Stimulated activated naive CD8-positive, alpha-beta T cell treated with anti-CD3 and anti-CD28 coated beads, Interleukin-15, amount 100 ng/mL, for 72 hours (primary cell): ENCODE results near the gene HIF1A.

Source experiments
- ATAC-seq: fragments of 150-1000 bp; cut with Tn5 transposase; 2 replicates; pipeline ENCODE4 v1.10.0; 2021; ENCODE audit warnings: mild to moderate bottlenecking, moderate library complexity
- DNase-seq, 2 donors: peaks; one replicate each; pipeline ENCODE4 v3.0.0; 2021 to 2022
- H3K27ac Mint-ChIP-seq, 2 donors: one replicate each; pipeline ENCODE4 v1.8.0; 2022; ENCODE audit warnings: mild to moderate bottlenecking in 2 of 2, mixed read lengths in 2 of 2, moderate library complexity in 2 of 2
- H3K27me3 Mint-ChIP-seq: one replicate; pipeline ENCODE4 v1.8.0; 2022; ENCODE audit warnings: mixed read lengths
- H3K4me1 Mint-ChIP-seq: one replicate; pipeline ENCODE4 v1.8.0; 2022; ENCODE audit warnings: mild to moderate bottlenecking, mixed read lengths
- H3K4me3 Mint-ChIP-seq, 2 donors: one replicate each; pipeline ENCODE4 v1.8.0; 2022; ENCODE audit warnings: mild to moderate bottlenecking in 2 of 2, mixed read lengths in 2 of 2, moderate library complexity in 1 of 2
- H3K9me3 Mint-ChIP-seq, 2 donors: one replicate each; pipeline ENCODE4 v1.8.0; 2022; ENCODE audit warnings: mixed read lengths in 2 of 2

HIF1A gene

GRCh38 chr14:61712137-61712536 is 16.8 kb downstream of the HIF1A start:
- no peak for DNase-seq
- peak; percentile 42 for ATAC-seq
- peaks cover 82% of the 10 kb centered on the region for H3K4me1 Mint-ChIP-seq
- no peak overlapping the region for H3K27ac Mint-ChIP-seq
- H3K27me3 Mint-ChIP-seq: no peaks in the 10 kb centered on the region
- H3K9me3 Mint-ChIP-seq: no peaks in the 10 kb centered on the region
- H3K4me3 Mint-ChIP-seq: peak overlapping the region; percentile 2 to 46

DNA sequence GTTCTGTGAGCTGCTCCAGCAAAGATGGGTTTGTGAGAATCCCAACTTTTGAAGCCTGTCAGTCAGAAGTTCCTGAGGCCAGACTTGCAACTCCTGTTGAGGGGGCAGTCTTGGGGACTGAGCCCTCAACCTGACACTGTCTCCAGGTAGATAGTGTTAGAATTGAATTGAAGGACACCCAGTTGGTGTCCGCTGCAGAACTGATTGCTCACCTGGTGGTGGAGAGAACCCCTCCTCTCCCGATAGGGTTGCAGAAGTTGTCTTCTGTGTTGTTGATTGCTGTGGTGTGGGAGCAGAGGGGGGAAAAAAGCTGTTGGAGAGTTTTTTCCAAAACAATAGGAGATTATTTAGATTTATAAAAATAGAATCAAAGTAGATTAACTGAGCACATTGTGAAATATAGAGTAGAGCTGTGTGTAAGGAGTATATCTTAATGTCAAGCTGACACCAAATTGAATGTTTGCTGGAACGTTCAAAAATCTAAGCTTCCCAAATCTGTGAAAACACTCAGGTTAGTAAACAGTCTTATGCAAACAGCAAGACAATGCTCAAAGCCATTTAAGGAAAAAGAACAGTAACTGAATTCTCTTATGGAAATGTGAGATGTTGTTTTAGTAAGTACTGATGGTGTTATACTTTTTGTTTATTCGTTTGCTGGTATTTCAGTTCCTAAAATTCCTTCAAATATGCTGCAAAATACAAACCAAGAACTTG is 18.6 kb downstream of the HIF1A start:
- no peaks in the 10 kb centered on the region for H3K27me3 Mint-ChIP-seq
- H3K4me3 Mint-ChIP-seq: peak overlapping the region in 1 of 2 donors; percentile 31
- ATAC-seq (no peak), DNase-seq (no peak)
- peaks cover 90% of the 10 kb centered on the region for H3K4me1 Mint-ChIP-seq
- H3K27ac Mint-ChIP-seq: no peak overlapping the region
- H3K9me3 Mint-ChIP-seq: no peaks in the 10 kb centered on the region

DNA sequence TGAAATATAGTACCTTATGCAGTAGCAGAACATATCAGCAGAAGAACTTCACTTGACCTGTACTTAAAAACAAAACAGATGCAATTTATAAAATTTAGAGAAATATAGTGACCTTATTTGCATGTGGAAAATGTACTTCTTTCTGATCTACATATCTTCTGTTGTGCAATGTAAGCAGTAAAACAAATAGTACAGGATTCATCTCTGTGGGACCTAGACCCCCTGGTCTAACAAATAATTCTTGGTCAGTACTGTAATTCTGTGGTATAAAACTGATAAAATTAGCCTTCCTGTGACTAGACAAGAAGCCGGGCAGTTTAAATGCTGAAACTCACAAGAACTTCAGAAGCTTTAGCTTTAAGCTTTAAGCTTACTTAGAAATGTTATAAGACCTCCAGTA is 21.6 kb downstream of the HIF1A start:
- Mint-ChIP-seq H3K27ac (no peak overlapping the region), H3K27me3 (no peaks in the 10 kb centered on the region)

GRCh38 chr14:61718039-61718438 is 22.7 kb downstream of the HIF1A start:
- Mint-ChIP-seq H3K9me3 (no peaks in the 10 kb centered on the region), H3K27me3 (no peaks in the 10 kb centered on the region), H3K4me3 (peak overlapping the region; percentile 8 to 51), H3K27ac (no peak overlapping the region), H3K4me1 (peaks cover 74% of the 10 kb centered on the region)
- no peak for DNase-seq
- no peak for ATAC-seq

More for the DNA sequence above, 21.6 kb downstream of the HIF1A start:
- DNase-seq: no peak
- H3K4me1 Mint-ChIP-seq: peaks cover 84% of the 10 kb centered on the region
- H3K9me3 Mint-ChIP-seq: no peaks in the 10 kb centered on the region
- peak overlapping the region in 1 of 2 donors; percentile 55 for H3K4me3 Mint-ChIP-seq
- no peak for ATAC-seq

GRCh38 chr14:61719344-61720293 is 24.3 kb downstream of the HIF1A start:
- peak overlapping the region; percentile 37 to 50 for H3K27ac Mint-ChIP-seq
- peak; percentile 75 for ATAC-seq
- peaks cover 69% of the 10 kb centered on the region for H3K4me1 Mint-ChIP-seq
- H3K9me3 Mint-ChIP-seq: no peaks in the 10 kb centered on the region
- DNase-seq: no peak
- H3K4me3 Mint-ChIP-seq: peak overlapping the region; percentile 57 to 69
- H3K27me3 Mint-ChIP-seq: no peaks in the 10 kb centered on the region

- Mint-ChIP-seq H3K4me1 (peaks cover 68% of the 10 kb centered on the region), H3K4me3 (peak overlapping the region; percentile 50 to 64), H3K27ac (peak overlapping the region; percentile 37 to 50), H3K27me3 (no peaks in the 10 kb centered on the region), H3K9me3 (no peaks in the 10 kb centered on the region)
- no peak for ATAC-seq
- no peak for DNase-seq
Observed at GRCh38 chr14:61720294-61720661, 25.0 kb downstream of the HIF1A start.

GRCh38 chr14:61720741-61721140 is 25.4 kb downstream of the HIF1A start:
- DNase-seq (no peak), ATAC-seq (no peak)
- Mint-ChIP-seq H3K4me1 (peaks cover 64% of the 10 kb centered on the region), H3K9me3 (no peaks in the 10 kb centered on the region), H3K4me3 (peak overlapping the region in 1 of 2 donors; percentile 44), H3K27me3 (no peaks in the 10 kb centered on the region), H3K27ac (no peak overlapping the region)

- ATAC-seq (no peak), DNase-seq (no peak)
- Mint-ChIP-seq H3K4me3 (no peak overlapping the region), H3K27ac (peak overlapping the region in 1 of 2 donors; percentile 42), H3K9me3 (no peaks in the 10 kb centered on the region), H3K27me3 (no peaks in the 10 kb centered on the region), H3K4me1 (peaks cover 63% of the 10 kb centered on the region)
Observed at GRCh38 chr14:61724133-61724532, 28.8 kb downstream of the HIF1A start.

DNA sequence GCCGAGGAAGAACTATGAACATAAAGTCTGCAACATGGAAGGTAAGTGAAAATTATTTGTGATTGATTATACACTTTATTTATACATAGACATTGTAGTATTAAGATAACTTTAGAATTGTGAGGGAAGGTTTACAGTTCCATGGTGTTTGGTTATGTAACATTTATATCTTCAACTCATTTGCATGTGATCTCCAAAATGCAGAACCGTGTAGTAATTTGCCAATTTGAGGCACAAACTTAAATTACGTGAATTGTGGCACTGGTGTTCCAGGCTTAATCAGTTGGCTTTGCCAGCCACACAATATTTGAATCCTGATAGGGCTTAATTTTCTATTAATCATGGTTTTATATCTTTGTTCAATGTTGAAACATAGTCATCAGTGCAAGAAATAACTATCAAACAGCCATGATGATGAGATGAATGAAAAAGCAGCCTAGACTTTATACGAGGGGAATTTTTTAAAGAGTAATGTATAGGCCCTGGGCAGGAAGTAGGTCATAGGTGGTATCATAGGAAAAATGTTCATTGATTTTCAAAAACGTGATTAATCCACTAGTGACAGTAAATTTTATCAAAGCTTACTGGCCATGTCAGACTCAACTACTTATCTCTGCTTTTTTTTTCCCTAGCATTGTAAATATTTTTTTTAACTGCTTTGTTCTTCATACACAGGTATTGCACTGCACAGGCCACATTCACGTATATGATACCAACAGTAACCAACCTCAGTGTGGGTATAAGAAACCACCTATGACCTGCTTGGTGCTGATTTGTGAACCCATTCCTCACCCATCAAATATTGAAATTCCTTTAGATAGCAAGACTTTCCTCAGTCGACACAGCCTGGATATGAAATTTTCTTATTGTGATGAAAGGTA is 31.7 kb downstream of the HIF1A start:
- Mint-ChIP-seq H3K9me3 (no peaks in the 10 kb centered on the region), H3K27ac (peak overlapping the region in 1 of 2 donors; percentile 42), H3K4me3 (no peak overlapping the region), H3K27me3 (no peaks in the 10 kb centered on the region), H3K4me1 (peaks cover 56% of the 10 kb centered on the region)
- ATAC-seq (peak; percentile 90), DNase-seq (peak in 1 of 2 donors; percentile 26)

DNA sequence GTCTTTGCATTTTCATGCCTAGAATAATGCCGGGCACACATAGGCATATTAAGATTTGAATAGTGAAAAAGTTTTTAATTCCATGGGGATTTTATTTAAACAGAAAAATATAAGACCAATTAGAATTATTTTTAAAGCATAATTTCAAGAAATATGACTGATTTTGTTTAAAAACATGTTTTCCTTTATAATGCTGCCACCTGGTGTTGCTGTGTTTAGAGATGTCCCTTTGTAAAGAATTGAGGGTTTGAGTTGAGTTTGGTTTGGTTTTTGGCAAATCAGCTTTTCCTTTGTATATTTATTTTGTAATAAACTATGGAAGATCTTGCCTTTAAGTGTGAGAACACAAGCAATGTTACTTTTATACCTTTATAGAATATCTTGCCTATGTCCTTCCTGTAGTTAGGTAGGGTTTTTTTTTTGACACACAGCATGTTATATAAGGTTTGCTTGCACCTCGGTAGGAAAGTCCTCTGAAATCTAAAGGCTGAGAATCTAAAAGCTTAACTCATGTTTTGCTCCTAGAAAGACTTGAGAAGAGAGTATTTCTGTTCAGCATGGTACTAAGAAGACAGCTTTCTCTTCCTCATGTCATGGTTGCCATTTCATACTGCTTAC is 35.6 kb downstream of the HIF1A start:
- ATAC-seq (no peak), DNase-seq (no peak)
- Mint-ChIP-seq H3K27ac (peak overlapping the region in 1 of 2 donors; percentile 13), H3K4me3 (no peak overlapping the region), H3K4me1 (peaks cover 47% of the 10 kb centered on the region), H3K9me3 (no peaks in the 10 kb centered on the region), H3K27me3 (no peaks in the 10 kb centered on the region)

GRCh38 chr14:61733972-61734371 is 38.7 kb downstream of the HIF1A start:
- no peak overlapping the region for H3K27ac Mint-ChIP-seq
- no peaks in the 10 kb centered on the region for H3K27me3 Mint-ChIP-seq
- no peak overlapping the region for H3K4me3 Mint-ChIP-seq
- ATAC-seq (no peak), DNase-seq (no peak)
- no peaks in the 10 kb centered on the region for H3K9me3 Mint-ChIP-seq
- peaks cover 25% of the 10 kb centered on the region for H3K4me1 Mint-ChIP-seq

DNA sequence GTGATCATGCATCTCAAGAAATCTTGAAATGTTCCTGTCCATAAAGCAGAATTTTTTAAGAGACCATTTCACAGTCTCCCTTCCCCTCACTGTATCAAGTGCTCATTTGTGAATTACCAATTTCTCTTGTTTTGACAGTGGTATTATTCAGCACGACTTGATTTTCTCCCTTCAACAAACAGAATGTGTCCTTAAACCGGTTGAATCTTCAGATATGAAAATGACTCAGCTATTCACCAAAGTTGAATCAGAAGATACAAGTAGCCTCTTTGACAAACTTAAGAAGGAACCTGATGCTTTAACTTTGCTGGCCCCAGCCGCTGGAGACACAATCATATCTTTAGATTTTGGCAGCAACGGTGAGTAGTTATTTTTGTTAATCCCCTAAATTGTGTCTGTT is 41.4 kb downstream of the HIF1A start:
- ATAC-seq: no peak
- Mint-ChIP-seq H3K27ac (peak overlapping the region in 1 of 2 donors; percentile 54), H3K27me3 (no peaks in the 10 kb centered on the region), H3K4me1 (peaks cover 10% of the 10 kb centered on the region), H3K9me3 (no peaks in the 10 kb centered on the region), H3K4me3 (no peak overlapping the region)
- DNase-seq: no peak

GRCh38 chr14:61737915-61738314 is 42.6 kb downstream of the HIF1A start:
- no peak for ATAC-seq
- DNase-seq: no peak
- no peaks in the 10 kb centered on the region for H3K9me3 Mint-ChIP-seq
- H3K27ac Mint-ChIP-seq: no peak overlapping the region
- no peaks in the 10 kb centered on the region for H3K27me3 Mint-ChIP-seq
- H3K4me3 Mint-ChIP-seq: no peak overlapping the region
- H3K4me1 Mint-ChIP-seq: peaks cover 10% of the 10 kb centered on the region

DNA sequence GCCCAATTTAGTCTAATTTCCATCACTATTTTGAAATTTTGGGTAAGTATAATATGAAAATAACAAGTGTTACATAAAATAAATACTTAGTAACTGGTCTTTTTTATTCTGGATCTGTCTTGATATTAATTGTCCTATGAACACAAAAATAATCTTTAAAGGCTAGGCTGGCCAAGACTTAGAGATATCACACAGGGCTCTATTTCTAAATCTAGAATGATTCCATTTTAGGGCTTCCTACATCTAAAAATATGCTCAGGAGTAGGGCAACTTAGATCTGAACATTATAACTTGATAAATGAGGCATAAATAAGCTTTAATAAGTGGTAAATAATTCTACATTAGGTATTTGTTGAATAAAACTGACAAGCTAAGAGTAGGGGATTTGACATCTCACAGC is 43.8 kb downstream of the HIF1A start:
- no peaks in the 10 kb centered on the region for H3K9me3 Mint-ChIP-seq
- peaks cover 10% of the 10 kb centered on the region for H3K4me1 Mint-ChIP-seq
- no peak overlapping the region for H3K4me3 Mint-ChIP-seq
- peak overlapping the region in 1 of 2 donors; percentile 54 for H3K27ac Mint-ChIP-seq
- DNase-seq: no peak
- ATAC-seq: no peak
- H3K27me3 Mint-ChIP-seq: no peaks in the 10 kb centered on the region

GRCh38 chr14:61742371-61742770 is 47.1 kb downstream of the HIF1A start:
- Mint-ChIP-seq H3K4me3 (no peak overlapping the region), H3K27ac (no peak overlapping the region), H3K4me1 (peaks cover 19% of the 10 kb centered on the region), H3K9me3 (no peaks in the 10 kb centered on the region), H3K27me3 (no peaks in the 10 kb centered on the region)
- ATAC-seq (no peak), DNase-seq (no peak)
